ENCODE measurements around the gene DNPEP. TPM values are rescaled to one million over a fixed set of nuclear protein-coding genes. Genes with fewer than 3 reads are reported as not detected.

Gene DNPEP
- total RNA-seq, 1 experiment from 2014 or later = 60.9 TPM

- H3K36me3 Mint-ChIP-seq (ENCODE audit: insufficient read depth in 1 of 3, low read depth in 3 of 3) = peaks cover 0 to 1% (median 0%) of the 10 kb centered on the region in 3 experiments; a peak in 1 of 7 replicates
- H3K9me3 Mint-ChIP-seq = no peaks in the 10 kb centered on the region; a peak in 1 of 5 replicates
- H3K27me3 Mint-ChIP-seq (ENCODE audit: low read depth) = peaks cover 93% of the 10 kb centered on the region
- Histone ChIP-seq H2BK12ac (ENCODE audit: insufficient read length, low read depth, low read length) (no peak overlapping the region), H3K4ac (ENCODE audit: low read depth, low read length) (no peak overlapping the region), H3K4me2 (ENCODE audit: insufficient read depth, insufficient read length, low read length) (no peak overlapping the region), H3K56ac (ENCODE audit: insufficient read length, low read depth, low read length) (no peak overlapping the region), H2BK120ac (ENCODE audit: low read depth, low read length, poor library complexity, severe bottlenecking) (no peak overlapping the region), H2AFZ (ENCODE audit: low read length) (no peak overlapping the region), H4K8ac (replicated peaks; ENCODE audit: insufficient read length, low read depth, low read length) (no peak overlapping the region), H4K91ac (ENCODE audit: insufficient read length, low read depth, low read length) (no peak overlapping the region), H3T11ph (ENCODE audit: low read length) (no peak overlapping the region), H3K79me2 (ENCODE audit: insufficient read depth, low read length) (no peaks in the 10 kb centered on the region), H3K23ac (ENCODE audit: insufficient read length, low read depth, low read length) (no peak overlapping the region), H2BK15ac (ENCODE audit: low read depth, low read length) (no peak overlapping the region), H3K9ac (ENCODE audit: extremely low read depth, insufficient read length, low read length) (no peak overlapping the region), H3K14ac (ENCODE audit: insufficient read depth, low read length) (no peak overlapping the region), H3K79me1 (ENCODE audit: insufficient read depth, low read depth, low read length, poor library complexity, severe bottlenecking) (no peaks in the 10 kb centered on the region), H2AK5ac (ENCODE audit: insufficient read length, low read length) (no peak overlapping the region), H4K20me1 (ENCODE audit: control insufficient read depth, insufficient read depth, insufficient read length) (no peaks in the 10 kb centered on the region), H3K23me2 (ENCODE audit: insufficient read length, low read depth, low read length, poor library complexity, severe bottlenecking) (peaks cover 3% of the 10 kb centered on the region), H3K27me3 (ENCODE audit: insufficient read depth, low read length) (peaks cover 22% of the 10 kb centered on the region; the same call in 1 of the 2 replicates), H3K9me3 (ENCODE audit: control insufficient read depth, low read depth, low read length) (no peaks in the 10 kb centered on the region), H3K4me1 (ENCODE audit: insufficient read depth, low read length) (no peaks in the 10 kb centered on the region), H4K5ac (ENCODE audit: insufficient read length, low read depth, low read length) (no peak overlapping the region), H3K18ac (ENCODE audit: insufficient read length, low read depth, low read length) (no peak overlapping the region), H2BK20ac (ENCODE audit: low read depth, low read length, poor library complexity, severe bottlenecking) (no peak overlapping the region), H3K27ac (ENCODE audit: insufficient read length, low read depth, low read length) (no peak overlapping the region), H2BK5ac (ENCODE audit: insufficient read length, low read length) (no peak overlapping the region)
- H3K4me1 Mint-ChIP-seq = peaks cover 10 to 11% of the 10 kb centered on the region in 2 experiments
- no peak overlapping the region for H3K27ac Mint-ChIP-seq
- H3K4me3 Mint-ChIP-seq = no peak overlapping the region
- no CpG with 5 or more reads among the region's 2 CpGs for WGBS (ENCODE audit: extremely low coverage, insufficient read length, low lambda C conversion rate)
- TF ChIP-seq, protein P1, sequence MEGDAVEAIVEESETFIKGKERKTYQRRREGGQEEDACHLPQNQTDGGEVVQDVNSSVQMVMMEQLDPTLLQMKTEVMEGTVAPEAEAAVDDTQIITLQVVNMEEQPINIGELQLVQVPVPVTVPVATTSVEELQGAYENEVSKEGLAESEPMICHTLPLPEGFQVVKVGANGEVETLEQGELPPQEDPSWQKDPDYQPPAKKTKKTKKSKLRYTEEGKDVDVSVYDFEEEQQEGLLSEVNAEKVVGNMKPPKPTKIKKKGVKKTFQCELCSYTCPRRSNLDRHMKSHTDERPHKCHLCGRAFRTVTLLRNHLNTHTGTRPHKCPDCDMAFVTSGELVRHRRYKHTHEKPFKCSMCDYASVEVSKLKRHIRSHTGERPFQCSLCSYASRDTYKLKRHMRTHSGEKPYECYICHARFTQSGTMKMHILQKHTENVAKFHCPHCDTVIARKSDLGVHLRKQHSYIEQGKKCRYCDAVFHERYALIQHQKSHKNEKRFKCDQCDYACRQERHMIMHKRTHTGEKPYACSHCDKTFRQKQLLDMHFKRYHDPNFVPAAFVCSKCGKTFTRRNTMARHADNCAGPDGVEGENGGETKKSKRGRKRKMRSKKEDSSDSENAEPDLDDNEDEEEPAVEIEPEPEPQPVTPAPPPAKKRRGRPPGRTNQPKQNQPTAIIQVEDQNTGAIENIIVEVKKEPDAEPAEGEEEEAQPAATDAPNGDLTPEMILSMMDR (conservative IDR thresholded peaks at IDR 0.05) = no peak
- no peak for DNase-seq
These were observed 60.0 kb downstream of the DNPEP start for GRCh38 chr2:219327719-219328118.
